ENCODE measurements around the gene DNMT1.

Gene DNMT1

DNA sequence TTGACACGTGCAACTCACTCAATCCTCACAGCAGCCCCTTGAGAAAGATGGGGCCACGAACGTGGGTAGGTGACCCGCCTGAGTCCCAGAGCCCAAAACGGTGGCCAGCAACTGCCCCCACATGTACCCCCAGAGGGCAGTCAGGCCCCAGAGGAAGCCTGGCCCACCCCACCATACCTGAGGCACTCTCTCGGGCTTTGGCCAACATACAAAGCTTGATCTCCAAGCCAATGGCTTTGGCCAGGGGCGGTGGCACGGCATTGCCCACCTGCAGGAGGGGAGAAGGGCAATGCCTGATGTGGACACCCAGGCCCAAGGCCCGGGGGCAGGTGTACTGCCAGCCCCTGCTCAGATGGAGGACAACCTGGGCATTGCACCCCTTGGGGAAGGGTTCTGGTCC lies 60.7 kb downstream of the DNMT1 start:
- H3K4me3 ChIP-seq (ENCODE audit: low read depth, low read length) = no peak overlapping the region
- TF ChIP-seq, protein P1, sequence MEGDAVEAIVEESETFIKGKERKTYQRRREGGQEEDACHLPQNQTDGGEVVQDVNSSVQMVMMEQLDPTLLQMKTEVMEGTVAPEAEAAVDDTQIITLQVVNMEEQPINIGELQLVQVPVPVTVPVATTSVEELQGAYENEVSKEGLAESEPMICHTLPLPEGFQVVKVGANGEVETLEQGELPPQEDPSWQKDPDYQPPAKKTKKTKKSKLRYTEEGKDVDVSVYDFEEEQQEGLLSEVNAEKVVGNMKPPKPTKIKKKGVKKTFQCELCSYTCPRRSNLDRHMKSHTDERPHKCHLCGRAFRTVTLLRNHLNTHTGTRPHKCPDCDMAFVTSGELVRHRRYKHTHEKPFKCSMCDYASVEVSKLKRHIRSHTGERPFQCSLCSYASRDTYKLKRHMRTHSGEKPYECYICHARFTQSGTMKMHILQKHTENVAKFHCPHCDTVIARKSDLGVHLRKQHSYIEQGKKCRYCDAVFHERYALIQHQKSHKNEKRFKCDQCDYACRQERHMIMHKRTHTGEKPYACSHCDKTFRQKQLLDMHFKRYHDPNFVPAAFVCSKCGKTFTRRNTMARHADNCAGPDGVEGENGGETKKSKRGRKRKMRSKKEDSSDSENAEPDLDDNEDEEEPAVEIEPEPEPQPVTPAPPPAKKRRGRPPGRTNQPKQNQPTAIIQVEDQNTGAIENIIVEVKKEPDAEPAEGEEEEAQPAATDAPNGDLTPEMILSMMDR (IDR thresholded peaks at IDR 0.05; ENCODE audit: low read depth, low read length) = no peak

DNA sequence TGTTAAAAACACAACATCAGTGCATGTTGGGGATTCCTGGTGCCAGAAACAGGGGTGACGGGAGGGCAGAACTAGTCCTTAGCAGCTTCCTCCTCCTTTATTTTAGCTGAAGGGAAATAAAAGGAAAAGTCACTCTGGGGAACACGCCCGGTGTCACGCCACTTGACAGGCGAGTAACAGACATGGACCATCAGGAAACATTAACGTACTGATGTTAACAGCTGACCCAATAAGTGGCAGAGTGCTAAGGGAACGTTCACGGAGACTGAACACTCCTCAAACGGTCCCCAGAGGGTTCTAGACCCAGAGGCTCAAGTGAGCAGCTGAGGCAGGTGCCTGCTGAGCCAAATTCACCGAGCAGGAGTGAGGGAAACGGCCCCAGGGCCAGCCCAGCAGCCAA lies 61.2 kb downstream of the DNMT1 start:
- no peak overlapping the region for H3K4me3 ChIP-seq (ENCODE audit: low read depth, low read length)
- TF ChIP-seq, protein P1 (IDR thresholded peaks at IDR 0.05; ENCODE audit: low read depth, low read length) = no peak

DNA sequence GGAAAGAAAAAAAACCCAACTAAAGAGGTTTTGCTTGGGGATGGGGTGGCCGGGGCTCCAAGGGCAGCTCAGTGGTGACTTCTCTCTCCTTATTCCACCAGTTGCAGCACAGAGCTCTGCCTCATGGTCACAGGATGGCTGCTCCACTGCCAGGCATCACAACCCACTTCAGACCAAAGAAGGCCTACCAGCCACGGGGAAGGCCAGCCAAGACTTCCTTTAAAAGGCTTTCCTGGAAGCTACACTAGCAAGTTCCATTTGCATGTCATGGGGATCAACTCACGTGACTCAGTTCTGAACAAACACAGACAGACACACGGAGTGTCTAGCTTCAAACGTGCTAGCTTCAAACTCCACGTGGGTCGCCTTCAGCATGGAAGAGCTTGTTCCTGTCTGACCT lies 61.8 kb downstream of the DNMT1 start:
- H3K4me3 ChIP-seq (ENCODE audit: low read depth, low read length) = no peak overlapping the region
- TF ChIP-seq, protein P1 (IDR thresholded peaks at IDR 0.05; ENCODE audit: low read depth, low read length) = no peak

DNA sequence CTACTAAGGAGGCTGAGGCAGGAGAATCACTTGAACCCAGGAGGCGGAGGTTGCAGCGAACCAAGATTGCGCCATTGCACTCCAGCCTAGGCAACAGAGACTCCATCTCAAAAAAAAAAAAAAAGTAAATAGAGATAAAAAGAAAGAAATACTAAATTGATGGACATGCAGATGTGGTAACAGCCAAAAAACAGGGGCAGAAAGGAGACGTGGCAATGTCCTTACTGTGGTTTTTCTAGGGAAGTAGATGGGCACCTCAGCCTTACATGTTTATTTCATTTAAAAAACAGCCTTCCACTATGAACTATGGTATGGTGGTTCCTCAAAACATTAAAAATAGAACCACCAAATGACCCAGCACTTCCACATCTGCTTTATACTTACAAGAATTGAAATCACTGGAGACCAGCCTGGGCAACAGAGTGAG lies 68.5 kb downstream of the DNMT1 start:
- H3K4me3 ChIP-seq (ENCODE audit: low read depth, low read length) = no peak overlapping the region
- TF ChIP-seq, protein P1 (IDR thresholded peaks at IDR 0.05; ENCODE audit: low read depth, low read length) = no peak

DNA sequence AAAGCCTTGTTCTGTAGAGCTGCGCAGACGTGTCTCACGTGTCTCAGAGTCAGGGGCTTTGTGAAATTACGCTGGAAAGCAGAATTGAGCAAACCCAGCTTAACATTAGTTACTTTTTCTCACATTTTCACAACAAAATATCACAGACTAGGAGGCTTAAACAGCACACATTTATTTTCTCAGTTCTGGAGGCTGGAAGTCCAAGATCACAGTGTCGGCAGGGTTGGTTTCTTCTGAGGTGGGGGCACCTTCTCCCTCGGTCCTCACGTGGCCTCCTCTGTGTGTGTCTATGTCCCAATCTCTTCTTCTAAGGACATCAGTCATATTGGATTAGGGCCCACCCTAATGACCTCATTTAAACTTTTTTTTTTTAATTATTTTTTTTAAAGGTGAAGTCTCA lies 70.3 kb downstream of the DNMT1 start:
- no peak overlapping the region for H3K4me3 ChIP-seq (ENCODE audit: low read depth, low read length)
- TF ChIP-seq, protein P1 (IDR thresholded peaks at IDR 0.05; ENCODE audit: low read depth, low read length) = no peak

DNA sequence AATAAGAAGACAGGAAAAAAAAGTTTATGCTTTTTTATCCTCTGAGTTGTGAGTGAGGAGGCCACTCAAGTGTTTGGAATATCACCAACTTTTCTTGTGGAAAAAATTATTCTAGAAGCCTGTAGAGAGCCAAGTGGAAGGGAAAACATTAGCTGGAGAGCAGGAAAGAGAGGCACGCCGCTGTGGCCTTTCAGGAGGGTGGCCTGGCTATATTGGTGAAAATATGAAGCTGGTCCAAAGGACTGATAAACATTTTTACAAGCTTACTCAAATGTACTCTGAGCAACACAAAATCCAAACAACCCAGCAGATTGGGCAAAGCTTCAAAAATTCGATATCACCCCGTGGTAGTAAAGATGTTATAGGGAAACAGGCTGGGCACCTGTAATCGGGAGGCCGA lies 72.7 kb downstream of the DNMT1 start:
- H3K4me3 ChIP-seq (ENCODE audit: low read depth, low read length) = no peak overlapping the region
- TF ChIP-seq, protein P1 (IDR thresholded peaks at IDR 0.05; ENCODE audit: low read depth, low read length) = no peak

DNA sequence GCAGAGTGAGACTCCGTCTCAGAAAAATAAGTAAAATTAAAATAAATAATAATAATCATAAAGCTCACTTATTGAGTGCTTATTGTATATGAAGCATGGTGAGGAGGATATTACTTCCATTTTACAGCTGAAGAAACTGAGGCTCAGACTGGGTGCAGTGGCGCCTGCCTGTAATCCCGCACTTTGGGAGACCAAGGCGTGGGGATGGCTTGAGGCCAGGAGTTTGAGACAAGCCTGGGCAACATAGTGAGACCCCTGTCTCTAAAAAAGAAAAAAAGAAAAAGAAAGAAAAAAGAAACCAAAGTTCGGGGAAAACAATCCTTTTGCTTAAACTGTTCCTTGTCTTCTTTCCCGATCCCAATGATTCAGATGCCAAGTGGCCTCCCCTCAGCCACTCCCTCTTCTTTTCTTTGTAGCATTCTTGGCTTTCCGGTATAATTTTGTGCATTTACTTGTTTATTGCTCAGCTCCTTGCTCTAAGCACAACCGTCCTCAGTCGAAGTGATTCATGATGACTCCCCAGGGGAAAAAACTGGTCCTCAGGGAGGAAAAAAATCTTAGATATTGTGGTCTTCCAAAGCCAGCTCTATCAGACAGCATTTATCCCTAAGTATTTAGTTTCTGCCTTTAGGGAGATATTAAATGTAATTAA lies 74.1 kb downstream of the DNMT1 start:
- H3K4me3 ChIP-seq (ENCODE audit: low read depth, low read length) = peak overlapping the region; percentile 13; the same call in 1 of the 2 replicates
- TF ChIP-seq, protein P1 (IDR thresholded peaks at IDR 0.05; ENCODE audit: low read depth, low read length) = no peak
